OCI-LY7 (cell line): ENCODE measurements around the gene HIPK3.

Experiments used
- CTCF ChIP-seq: fragments of 200-600 bp; sonication (generic); conservative IDR thresholded peaks from 2 replicates; pipeline ENCODE4 v1.5.1; 2014; ENCODE audit warnings: mild to moderate bottlenecking, antibody characterized with exemption, low read length, moderate library complexity, mixed read lengths
- EZH2phosphoT487 ChIP-seq: fragments of 200-600 bp; sonication (generic); IDR thresholded peaks from 2 replicates; pipeline ENCODE4 v1.6.1; 2018; ENCODE audit warnings: low read depth, borderline replicate concordance, mild to moderate bottlenecking, mixed run types, antibody characterized with exemption, low read length, moderate library complexity, mixed read lengths

GRCh38 chr11:33383075-33383919, 126.1 kb downstream of the HIPK3 start:
- TF ChIP-seq CTCF = peak; percentile 35; the same call in 1 of the 2 replicates
- TF ChIP-seq EZH2phosphoT487 = no peak
